Stimulated activated CD8-positive, alpha-beta memory T cell treated with anti-CD3 and anti-CD28 coated beads, Interleukin-7, amount 100 ng/mL, for 1 hour (primary cell): ENCODE results near the gene PIK3R1.

Source experiments
- DNase-seq, 2 donors: peaks; one replicate each; pipeline ENCODE4 v3.0.0-alpha.2; 2020; ENCODE audit warnings: low read depth in 2 of 2

The PIK3R1 gene

DNA sequence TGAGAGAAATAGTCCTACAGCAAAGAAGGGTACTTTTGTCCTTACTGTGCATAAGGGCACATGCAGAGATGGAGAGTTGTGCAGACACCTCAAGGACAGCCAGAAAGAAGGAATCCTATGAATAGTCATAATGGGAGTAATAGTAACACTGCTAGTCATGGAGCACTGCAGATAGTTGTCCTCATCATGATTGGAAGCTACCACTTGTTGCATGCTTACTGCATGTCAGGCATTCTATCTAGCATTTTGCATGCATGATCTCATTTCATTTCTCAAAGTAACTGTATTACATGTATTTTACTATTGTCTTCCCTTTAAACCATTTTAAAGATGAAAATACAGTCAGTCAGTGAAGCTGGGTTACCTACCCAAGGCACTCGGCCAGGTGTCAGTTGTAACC, 81.3 kb downstream of the PIK3R1 start:
- no peak for DNase-seq

DNA sequence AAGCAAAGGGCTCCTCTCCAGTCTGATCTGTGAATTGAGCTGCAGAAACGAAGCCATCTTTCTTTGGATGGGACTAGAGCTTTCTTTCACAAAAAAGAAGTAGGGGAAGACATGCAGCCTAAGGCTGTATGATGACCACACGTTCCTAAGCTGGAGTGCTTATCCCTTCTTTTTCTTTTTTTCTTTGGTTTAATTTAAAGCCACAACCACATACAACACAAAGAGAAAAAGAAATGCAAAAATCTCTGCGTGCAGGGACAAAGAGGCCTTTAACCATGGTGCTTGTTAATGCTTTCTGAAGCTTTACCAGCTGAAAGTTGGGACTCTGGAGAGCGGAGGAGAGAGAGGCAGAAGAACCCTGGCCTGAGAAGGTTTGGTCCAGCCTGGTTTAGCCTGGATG, 82.1 kb downstream of the PIK3R1 start:
- DNase-seq, result no peak

DNA sequence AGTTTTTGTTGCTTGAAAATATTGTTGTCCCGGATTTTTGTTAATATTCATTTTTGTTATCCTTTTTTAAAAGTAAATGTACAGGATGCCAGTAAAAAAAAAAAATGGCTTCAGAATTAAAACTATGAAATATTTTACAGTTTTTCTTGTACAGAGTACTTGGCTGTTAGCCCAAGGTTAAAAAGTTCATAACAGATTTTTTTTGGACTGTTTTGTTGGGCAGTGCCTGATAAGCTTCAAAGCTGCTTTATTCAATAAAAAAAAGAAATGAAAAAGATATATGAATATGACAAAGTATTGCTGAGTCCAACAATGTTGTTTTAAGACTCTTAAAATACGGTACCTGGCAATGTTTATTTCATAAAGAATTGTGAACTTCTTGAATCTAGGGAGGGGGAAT, 82.9 kb downstream of the PIK3R1 start:
- DNase-seq, result no peak

DNA sequence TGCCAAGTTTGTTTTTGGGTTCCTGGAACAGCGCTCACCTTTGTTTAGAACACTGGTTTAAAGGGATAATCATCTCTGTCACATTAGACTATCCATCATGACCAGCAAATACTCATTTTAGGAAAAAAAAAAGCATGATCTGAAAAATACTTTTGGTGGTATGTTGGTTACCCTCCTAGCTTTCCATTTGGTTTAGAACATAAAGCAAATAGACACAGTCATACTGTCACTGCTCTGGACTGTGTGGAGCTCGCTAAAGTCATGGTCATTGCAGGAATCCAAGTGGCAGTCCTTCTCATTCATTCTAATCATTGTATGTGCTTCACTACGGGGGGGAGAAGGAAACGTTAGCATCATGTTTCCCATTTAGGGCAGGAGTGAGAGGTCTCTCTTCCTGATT, 83.5 kb downstream of the PIK3R1 start:
- no peak for DNase-seq

DNA sequence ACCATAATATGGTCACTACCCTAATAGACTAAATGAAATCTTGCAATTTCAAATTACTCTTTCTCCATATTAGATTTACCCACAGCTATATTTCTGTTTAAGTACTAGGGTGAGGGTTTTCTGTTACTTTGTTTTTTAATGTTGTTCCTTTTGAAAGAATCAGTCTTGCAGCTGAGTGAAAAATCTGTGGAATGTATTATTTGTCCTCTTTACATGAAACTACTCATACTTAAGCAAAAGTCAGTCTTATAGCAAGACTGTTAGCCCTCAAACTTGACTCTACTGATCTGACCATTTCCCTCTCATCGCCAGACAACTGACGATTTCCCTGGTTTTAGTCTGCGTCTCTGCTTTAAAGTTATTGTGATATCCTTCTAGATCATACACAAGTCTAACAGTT, 84.0 kb downstream of the PIK3R1 start:
- DNase-seq, result no peak

DNA sequence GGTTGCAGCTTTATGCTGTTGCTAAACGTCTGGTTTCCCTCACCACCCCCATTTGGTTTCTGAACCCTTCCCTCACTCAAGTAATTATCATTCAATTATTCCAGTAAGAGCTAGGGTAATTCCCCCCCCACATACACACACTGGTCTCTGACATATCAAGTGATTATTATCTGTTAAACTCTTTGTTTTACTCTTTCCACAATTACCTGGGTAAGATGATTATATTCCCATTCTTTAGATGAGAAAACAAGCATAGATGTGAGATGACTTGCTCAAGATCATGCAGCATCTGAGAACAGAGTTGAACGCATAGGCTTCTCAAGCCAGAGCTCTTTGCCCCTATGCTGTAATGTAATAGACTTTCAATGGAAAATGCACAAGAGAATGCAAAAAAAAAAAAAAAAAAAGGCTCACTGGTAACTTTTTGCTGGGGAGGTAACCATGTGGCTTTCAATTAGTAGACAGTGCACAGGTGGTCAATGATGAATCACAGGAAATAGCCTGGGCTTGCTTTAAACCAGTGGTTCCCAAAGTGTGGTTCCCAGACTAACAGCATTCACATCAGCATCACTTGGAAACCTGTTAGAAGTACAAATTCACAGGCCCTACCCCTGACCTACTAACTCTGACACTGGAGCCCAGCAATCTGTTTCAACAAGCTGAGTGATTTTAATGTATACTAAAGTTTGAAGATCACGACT, 87.6 kb downstream of the PIK3R1 start:
- DNase-seq, result no peak

DNA sequence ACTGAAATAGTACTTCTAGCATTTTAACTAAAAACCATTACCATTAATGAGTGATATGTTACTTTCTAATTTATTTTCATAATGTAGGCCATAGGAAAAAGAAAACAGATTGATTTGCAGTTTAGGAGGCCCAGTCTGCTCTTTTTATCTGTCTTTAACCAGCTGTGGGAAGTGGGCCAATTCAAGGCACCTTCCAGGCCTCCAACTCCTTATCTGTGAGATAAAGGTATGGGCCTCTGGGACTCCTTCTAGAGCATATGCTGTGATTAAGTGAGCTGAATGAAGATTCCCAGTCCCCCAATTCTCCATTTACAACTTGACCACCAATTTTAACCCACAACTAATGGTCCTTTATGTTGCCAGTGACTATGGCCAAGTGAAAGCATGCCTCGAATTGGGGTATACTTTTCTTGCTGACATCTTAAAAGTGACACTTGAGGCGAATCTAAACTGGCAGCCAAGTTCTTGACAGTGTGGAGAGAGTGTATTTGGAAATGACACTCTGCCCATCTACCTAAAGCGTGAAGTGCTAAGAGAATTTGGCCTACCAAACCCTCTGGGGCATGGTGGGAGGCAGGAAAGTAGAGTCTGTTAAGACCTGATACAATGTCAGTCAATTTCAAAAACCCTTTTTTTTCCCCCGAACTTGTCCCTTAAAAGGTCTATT, 88.3 kb downstream of the PIK3R1 start:
- no peak for DNase-seq

DNA sequence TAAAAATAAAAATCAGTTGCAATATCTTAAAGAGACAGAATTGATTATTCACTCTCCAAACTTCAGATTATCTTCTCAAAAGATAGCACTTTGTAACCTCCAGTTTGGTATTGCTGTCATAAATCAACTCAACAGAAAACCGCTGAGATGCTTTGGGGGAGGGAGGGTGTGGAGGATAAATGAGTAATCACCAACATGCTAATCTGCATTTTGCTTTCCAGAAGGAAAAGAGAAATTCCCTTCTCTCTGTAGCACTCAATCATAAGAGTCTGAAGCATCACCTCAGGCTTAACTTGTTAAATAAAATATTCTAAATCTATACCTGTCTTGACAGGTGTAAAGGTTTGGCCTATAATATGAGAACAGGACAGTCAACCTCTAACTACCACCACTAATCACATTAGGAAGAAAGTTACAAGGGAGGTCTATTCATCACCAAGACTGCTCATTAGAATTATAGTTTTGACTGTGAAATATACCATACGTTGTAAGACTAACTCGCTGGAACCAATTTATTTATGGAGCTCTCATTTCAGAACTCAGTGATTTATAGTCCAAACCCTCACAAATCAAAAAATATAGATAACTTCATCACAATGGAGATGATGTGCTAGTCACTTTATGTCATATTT, 89.0 kb downstream of the PIK3R1 start:
- DNase-seq, result no peak

DNA sequence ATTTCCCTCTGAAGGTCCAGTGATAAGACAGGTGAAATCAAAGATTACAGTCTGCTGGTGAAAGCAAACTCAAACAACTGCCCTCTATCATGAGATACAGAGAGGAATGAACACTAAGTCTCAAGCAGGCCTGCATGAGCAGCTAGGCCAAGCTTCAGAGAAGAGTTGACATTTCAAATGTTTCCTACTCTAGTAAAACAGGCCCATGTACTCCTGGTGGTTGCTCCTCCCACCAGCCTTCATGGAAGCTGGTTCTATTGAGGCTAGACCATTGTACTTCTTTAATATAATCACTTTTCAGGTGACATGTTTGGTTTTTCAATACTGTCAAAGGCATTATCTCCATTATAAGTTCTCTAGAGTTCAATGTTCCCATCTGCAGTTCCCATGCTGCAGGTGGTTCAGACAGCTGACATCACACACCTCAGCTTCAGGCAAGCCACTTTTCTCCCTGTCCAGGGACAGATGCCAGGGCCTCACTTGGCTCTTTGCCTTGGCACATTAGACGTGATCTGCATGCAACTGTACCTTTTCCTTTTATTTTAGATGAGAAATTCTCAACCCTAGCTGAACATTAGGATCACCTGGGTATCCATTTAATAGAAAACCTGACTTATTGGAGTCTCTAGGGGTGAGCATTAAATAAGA, 89.8 kb downstream of the PIK3R1 start:
- no peak for DNase-seq

DNA sequence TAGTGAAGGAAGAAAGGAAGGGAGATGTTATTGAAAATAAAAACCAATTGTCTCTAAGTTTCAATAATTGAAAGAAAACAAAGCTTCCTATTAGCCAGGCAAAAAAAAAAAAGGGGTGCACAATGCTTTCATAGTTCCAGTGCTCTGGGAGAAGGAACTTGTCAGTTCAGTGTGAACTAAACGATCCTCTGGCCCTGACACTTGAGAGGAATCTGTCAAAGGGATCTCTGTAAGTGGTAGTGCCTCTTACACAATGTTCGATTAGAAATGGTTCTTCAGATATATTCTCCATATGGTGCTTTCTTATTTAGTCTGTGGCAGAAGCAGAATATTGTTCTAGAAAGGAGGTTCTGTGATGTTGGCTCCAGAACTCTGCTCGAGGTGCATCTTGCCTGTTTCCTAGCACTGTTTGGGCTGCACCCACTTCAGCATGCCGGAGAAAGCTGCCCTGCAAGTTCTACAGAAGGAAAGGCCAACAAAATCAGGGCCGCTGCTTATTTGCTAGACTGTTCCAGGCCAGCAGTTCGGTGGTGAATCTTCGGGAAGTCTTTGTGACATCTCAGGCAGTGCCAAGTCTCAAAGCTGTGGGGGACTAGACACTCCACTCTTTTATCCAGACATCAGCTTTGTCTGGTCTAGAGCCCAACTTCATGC, 90.9 kb downstream of the PIK3R1 start:
- DNase-seq, result no peak

DNA sequence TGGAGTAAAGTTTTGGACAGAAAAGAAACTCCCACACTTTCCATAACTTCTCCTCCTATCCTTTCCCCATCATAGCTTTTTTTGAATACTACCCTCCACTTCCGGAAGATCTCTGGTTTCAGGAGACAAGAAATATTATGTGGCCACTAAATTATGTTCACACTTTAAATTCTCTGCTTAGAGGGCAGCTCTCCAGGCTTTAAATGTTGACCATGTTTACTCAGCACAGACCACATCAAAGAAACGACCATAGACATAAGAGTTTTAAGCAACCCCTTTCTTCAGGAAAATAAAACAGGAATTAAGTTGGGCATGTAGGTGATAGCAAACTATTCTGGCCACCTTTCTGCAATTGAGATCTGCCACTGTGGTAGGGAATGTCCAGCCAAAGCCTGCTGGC, 97.8 kb downstream of the PIK3R1 start:
- no peak for DNase-seq

DNA sequence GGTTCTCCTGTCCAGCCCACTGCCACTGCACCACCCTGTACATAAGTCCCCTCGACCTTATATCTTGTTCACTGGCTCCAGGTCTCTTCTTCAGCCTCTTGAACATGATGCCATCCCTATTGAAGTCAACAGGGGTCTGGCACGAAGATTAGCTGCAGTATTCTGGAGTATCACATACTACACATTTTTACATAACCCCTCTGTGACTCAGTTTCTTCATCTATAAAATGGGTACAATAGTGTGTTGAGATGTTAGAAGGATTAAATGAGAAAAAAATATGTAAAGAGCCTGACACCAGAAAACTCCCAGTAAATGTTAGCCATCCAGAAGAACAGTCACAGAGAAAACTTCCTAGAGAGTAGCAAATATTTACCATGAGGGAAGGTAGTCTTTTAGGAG, 98.9 kb downstream of the PIK3R1 start:
- no peak for DNase-seq

DNA sequence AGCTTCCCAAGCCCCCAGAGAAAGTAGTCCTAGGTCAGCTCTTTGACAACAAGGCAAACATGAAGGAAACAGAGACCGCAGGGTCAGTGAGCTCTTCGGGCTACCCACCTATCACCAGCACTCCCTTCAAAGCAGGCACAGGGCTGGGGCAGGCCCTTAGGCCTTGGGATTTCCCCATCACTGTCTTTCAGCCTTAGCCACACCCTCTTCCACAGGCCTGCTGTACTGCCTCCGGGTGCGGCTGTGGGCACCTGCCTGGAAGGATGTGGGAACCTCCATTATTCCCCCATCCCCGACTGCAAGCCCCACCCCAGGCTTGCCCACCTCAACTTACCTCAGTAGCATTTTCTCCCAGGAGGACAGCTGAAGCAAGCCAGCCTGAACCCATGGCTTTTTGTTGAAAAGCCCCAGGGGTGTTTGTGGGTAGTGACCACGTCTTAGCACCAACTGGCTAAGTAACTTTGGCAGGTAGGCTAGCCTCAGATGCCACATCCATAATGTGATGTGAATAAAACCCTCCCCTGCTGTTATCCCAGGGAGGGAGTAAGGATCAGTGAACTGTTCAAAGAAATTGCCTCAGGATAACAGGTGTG, 100.2 kb downstream of the PIK3R1 start:
- DNase-seq, result peak in 1 of 2 donors; percentile 4

DNA sequence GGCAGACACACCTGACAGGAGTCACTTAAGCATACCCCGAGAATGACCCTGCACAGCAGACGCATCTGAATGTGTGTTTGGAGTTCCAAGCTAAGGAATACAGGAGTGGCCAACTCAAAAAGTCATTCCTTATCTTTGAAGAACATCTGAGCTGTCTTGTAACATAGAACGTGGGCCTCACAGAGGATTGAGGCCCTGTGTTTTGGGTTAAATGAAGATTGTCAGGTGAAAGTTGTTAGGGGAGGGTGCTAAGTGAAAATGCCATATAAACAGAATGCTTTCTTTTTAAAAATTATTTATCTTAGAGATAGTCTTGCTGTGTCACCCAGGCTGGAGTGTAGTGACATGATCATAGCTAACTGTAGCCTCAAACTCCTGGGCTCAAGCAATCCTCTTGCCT, 100.9 kb downstream of the PIK3R1 start:
- no peak for DNase-seq

DNA sequence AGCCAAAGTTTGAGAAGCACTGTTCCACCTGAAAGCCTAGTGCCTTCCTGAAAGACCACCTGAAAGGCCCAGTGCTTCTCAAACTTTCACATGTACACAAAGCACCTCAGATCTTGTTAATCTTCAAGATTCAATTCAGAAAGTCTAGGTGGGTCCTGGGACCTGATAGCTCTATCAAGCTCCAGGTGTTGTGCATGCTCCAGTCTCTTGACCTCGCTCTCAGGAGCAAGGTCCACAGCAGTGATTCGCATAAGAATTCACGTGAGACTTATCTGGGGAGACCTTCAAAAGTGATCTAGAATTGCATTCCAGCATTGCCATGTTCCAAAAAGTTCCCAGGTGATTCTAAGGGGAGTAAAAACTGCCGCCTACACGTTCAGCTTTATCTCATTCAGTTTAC, 102.1 kb downstream of the PIK3R1 start:
- no peak for DNase-seq

DNA sequence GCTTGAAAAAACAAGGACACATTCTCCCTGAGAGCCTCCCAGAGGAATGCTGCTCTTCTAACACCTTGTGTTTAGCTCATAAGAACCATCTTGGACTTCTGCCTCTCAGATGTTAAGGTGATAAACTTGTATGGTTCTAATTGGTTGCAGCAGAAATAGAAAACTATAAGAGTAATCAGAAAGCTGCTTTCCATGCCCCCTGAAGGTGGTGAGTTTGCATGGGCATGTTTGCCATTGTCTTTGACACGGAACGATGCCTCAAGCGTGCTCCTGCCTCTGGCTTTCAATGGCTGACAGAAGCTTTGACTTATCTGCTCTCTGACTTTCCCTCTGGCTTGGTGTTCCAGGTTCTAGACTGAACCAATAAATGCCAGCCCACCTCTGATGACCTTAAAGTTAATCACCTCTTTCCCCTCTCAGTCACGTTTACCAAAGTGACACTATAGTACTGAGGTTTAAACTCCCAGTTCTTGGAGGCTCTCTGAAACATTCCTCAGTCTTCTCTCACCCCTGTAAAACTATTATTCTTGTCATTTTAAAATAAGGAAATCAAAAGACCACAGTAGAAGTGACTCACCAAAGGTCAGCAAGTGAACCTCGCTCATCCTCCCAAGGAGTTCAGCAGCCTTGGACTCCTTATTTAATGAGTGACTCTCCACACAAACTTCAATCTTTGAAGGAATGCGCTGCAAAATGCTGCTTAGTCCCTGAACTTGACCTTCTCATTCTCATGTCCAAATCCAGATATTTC, 103.6 kb downstream of the PIK3R1 start:
- DNase-seq, result no peak

DNA sequence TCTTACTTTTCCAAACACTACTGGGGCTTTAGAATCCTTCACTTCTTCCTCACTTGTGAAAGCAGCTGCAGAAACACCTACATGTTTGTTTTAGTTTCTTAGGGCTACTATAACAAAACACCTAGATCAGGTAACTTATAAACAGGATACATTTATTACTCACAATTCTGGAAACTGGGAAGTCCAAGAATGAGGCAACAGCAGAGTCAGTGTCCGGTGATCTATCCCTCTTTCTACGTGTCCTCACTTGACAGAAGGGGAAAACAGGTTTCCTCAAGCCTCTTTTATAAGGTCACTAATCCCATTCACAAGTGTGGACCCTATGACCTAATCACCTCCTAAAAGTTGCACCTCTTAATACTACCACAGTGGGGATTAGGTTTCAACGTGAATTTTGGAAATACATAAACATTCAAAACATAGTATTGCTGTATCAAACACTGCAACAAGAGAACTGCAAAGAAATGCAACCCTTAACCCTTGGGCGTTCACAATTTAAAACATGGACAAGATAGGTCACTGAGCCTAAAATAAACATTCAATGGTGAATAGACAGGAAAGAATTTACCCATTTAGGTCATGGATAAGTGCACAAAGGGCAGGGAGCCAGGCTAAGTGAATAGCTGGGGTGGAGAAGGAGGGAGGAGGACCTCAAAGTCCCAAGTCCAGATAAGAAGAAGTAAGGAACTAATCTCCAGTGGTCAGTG, 104.3 kb downstream of the PIK3R1 start:
- no peak for DNase-seq

DNA sequence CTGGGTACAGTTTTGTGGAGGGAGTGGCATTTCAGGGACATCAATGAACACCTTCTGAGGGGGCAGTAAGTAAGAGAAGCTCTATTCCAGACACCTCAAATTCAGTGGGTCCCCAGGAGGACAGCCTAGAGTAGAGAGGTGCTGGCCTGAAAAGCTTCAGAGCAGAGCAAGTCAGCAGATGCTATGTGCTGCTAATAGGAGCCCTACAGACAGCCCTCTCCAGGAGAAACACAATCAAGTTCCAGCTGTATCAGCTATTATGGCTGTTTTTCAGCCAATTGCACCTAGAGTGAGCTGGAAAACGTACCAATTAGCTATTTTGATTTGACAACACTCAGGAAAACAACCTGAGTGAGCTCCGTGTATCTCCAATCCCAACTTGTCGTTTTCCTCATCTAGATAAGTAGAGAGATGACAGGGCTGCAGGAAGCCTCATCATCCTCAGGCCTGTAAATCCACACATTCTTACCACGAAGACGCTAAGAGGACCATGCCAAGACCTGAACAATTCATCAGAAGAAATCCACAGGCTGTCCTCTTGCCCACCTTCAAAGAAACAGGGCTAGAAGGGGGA, 104.9 kb downstream of the PIK3R1 start:
- no peak for DNase-seq

DNA sequence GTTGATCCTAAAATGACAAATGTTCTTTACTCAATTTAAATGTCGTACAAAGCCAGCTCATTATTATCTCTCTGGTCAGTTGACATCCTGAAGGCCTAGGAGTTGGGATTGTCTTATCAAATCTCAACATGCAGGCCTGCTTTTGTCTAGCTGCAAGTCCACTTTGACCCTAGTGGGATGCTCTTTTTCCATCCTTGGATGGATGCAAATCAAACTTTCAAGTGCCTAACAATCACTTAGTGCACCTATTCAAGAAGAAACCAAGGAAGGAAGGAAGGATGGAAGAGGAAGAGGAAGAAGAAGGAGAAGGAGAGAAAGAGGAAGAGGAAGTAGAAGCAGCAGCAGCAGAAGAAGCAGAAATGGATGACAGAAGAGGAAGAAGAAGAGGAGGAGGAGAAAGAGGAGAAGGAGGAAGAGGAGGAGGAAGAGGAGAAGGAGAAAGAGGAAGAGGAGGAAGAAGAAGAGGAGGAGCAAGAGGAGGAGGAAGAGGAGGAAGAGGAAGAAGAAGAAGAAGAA, 109.6 kb downstream of the PIK3R1 start:
- DNase-seq, result no peak
